A549 (cell line): Measurements from ENCODE around the gene GRPR.

ENCODE experiments used
- CBX8 ChIP-seq: fragments of 200-600 bp; sonication (generic); IDR thresholded peaks from 2 replicates; pipeline ENCODE4 v1.6.1; 2016
- CEBPB ChIP-seq, 2 experiments: fragments of >200 bp in 1 of 2; sonication (Bioruptor Twin) in 1 of 2; formaldehyde crosslinking in 1 of 2; IDR thresholded peaks; 2 replicates each; pipeline ENCODE4 v1.6.1; 2012 to 2016
- CHD2 ChIP-seq: fragments of 150-350 bp; IDR thresholded peaks from 2 replicates; pipeline ENCODE4 v1.6.1; 2014; ENCODE audit warnings: low read length; ENCODE audit not compliant: partially characterized antibody
- EHF ChIP-seq: fragments of 250-450 bp; sonication (Bioruptor Pico); IDR thresholded peaks from 2 replicates; pipeline ENCODE4 v1.5.0; 2020; ENCODE audit warnings: mild to moderate bottlenecking
- EHMT2 ChIP-seq: fragments of 200-600 bp; sonication (generic); IDR thresholded peaks from 2 replicates; pipeline ENCODE4 v1.6.1; 2016; ENCODE audit warnings: antibody characterized with exemption, low read depth, mild to moderate bottlenecking, moderate library complexity
- EP300 ChIP-seq, 2 experiments: fragments of >200 bp; sonication (Bioruptor Twin); formaldehyde crosslinking; IDR thresholded peaks; 2 replicates in 1 of 2; 3 replicates in 1 of 2; pipeline ENCODE4 v1.6.1; 2016 to 2017
- ESRRA ChIP-seq: fragments of 150-350 bp; IDR thresholded peaks from 2 replicates; pipeline ENCODE4 v1.6.1; 2014; ENCODE audit warnings: mild to moderate bottlenecking, low read length, borderline replicate concordance
- MAX ChIP-seq: IDR thresholded peaks from 2 replicates; pipeline ENCODE4 v1.6.1; 2012
- NPAS2 ChIP-seq: fragments of 250-450 bp; sonication (Bioruptor Pico); IDR thresholded peaks from 2 replicates; pipeline ENCODE4 v1.8.0; 2022; ENCODE audit warnings: mild to moderate bottlenecking, moderate library complexity, borderline replicate concordance
- PBX3 ChIP-seq: IDR thresholded peaks from 2 replicates; pipeline ENCODE4 v1.6.1; 2012
- POLR2A ChIP-seq: IDR thresholded peaks from 2 replicates; pipeline ENCODE4 v1.6.1; 2012; ENCODE audit warnings: mild to moderate bottlenecking, low read length
- RARB ChIP-seq: fragments of 250-450 bp; sonication (Bioruptor Pico); IDR thresholded peaks from 2 replicates; pipeline ENCODE4 v1.8.0; 2021; ENCODE audit warnings: mild to moderate bottlenecking, moderate library complexity
- REST ChIP-seq: fragments of 200-600 bp; sonication (generic); IDR thresholded peaks from 2 replicates; pipeline ENCODE4 v1.6.1; 2016; ENCODE audit warnings: antibody characterized with exemption, mild to moderate bottlenecking, moderate library complexity
- TF ChIP-seq, protein P1 (sequence below): fragments of >200 bp; sonication (Bioruptor Twin); formaldehyde crosslinking; IDR thresholded peaks from 3 replicates; pipeline ENCODE4 v1.5.1; 2016

GRCh38 chrX:16164748-16165147 is 41.4 kb downstream of the GRPR start:
- TF ChIP-seq CEBPB (IDR thresholded peaks at IDR 0.05) (no peak), PBX3 (no peak), POLR2A (no peak), EP300 (IDR thresholded peaks at IDR 0.05) (no peak), EHF (CRISPR knock-in tag) (no peak), EHMT2 (no peak), NPAS2 (CRISPR knock-in tag) (no peak), REST (no peak), MAX (no peak), RARB (no peak), ESRRA (no peak), CBX8 (no peak), CHD2 (no peak)
- TF ChIP-seq, protein P1, sequence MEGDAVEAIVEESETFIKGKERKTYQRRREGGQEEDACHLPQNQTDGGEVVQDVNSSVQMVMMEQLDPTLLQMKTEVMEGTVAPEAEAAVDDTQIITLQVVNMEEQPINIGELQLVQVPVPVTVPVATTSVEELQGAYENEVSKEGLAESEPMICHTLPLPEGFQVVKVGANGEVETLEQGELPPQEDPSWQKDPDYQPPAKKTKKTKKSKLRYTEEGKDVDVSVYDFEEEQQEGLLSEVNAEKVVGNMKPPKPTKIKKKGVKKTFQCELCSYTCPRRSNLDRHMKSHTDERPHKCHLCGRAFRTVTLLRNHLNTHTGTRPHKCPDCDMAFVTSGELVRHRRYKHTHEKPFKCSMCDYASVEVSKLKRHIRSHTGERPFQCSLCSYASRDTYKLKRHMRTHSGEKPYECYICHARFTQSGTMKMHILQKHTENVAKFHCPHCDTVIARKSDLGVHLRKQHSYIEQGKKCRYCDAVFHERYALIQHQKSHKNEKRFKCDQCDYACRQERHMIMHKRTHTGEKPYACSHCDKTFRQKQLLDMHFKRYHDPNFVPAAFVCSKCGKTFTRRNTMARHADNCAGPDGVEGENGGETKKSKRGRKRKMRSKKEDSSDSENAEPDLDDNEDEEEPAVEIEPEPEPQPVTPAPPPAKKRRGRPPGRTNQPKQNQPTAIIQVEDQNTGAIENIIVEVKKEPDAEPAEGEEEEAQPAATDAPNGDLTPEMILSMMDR = no peak
